Renal cortex interstitium (tissue), 11 donors: Measurements from ENCODE around the gene AFAP1L2. TPM values are rescaled to one million over a fixed set of nuclear protein-coding genes. Genes with fewer than 3 reads are reported as not detected.

Experiments used
- DNase-seq, 11 donors: peaks; one replicate each; pipeline ENCODE4 v3.0.0-alpha.2; 2013; ENCODE audit warnings: low read depth in 9 of 11, low spot score in 4 of 11; ENCODE audit errors: extremely low read depth in 1 of 11
- polyA plus RNA-seq, 3 donors: library from polyadenylated mRNA; unstranded; fragments of 120-200 nt; gene quantifications; one replicate each; pipeline ENCODE4 v1.2.1, GENCODE V29; 2013; ENCODE audit not compliant: insufficient read length in 3 of 3

The AFAP1L2 gene
- polyA plus RNA-seq, 3 donors = 33.0 to 41.6 (median 36.6) TPM

DNA sequence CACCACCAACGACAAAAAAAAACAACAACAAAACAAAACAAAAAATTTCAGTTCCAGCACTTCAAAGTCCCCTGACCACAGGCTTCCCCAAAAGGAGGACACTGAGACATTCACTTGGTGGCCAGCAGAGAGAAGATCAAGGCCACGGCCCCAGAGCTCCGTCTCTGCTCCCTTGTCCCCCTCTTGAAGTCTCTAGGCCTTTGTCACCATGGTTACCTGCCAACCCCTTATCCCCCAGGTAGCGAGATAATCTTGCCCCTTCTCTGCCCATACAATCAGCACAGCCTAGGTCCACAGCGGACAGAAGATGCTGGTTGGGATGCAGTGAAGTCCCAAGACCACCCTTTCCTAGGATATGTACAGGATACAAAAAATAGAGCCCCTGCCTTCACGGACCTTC lies 30.7 kb downstream of the AFAP1L2 start:
- no peak for DNase-seq

- no peak for DNase-seq
Measured at GRCh38 chr10:114372995-114373394, 31.3 kb downstream of the AFAP1L2 start.

DNA sequence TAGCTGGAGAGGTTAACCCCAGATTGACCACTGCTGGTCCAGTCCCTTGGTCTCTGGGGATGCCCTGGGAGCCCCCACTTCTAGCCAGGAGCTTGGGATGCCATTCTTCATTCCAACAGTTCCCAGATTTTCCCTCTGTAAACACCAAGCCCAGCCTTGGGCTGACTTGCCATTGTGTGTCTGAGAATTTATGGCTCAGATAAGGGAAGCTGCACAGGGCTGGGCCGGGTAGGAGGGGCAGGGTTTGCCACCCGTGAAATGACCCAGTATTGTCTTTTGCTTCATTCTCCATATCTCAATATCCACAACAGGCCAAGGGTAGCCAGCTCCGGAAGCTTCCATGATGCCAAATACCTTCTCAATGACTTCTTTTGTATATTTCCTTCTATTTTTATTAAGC lies 32.1 kb downstream of the AFAP1L2 start:
- DNase-seq = no peak

DNA sequence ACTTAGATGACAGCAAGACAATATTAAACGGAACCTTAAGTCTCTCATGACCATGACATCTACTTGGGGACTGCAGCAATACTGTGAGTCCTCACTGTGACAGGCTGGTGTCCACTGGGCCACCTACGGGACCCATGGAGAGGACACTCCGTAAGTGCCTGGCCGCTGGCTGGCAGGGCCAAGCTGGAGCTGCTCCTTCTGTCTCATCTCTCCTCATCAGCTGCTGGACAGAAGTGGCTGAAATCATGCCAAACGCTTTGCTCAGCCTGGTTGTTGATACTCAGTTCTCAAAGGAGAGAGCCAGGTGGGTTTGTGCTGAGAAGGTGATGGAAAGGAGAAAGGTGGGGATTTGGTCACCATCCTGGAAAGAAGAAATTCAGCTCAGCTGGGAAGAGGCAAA lies 33.3 kb downstream of the AFAP1L2 start:
- no peak for DNase-seq

- no peak for DNase-seq
Measured at GRCh38 chr10:114370199-114370598, 34.1 kb downstream of the AFAP1L2 start.

- no peak for DNase-seq
Measured at GRCh38 chr10:114368057-114368391, 36.3 kb downstream of the AFAP1L2 start.

GRCh38 chr10:114367351-114368056 lies 36.8 kb downstream of the AFAP1L2 start:
- DNase-seq = peak in 7 of 11 donors; percentile 64 to 87 (median 78)

DNA sequence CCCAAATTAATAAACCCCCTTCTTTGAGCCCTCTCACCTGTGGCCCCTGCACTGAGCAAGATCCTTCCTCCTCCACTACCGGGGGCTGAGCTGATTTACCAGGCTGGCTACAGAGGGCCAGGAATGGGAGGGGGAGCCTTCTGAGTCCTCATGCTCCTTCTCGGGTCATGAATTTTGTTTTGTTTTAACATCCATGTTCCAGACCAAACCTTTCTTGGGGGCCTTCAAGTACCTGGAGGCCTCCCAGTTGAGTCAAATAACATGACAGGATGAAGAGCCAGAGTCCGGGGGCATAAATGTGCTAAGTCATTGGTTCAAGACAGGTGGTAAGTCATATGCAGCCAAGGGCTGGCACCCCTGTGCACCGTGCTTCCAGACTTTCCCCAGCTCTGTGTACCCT lies 39.6 kb downstream of the AFAP1L2 start:
- no peak for DNase-seq

- DNase-seq = no peak
Measured at GRCh38 chr10:114363745-114364454, 40.4 kb downstream of the AFAP1L2 start.

DNA sequence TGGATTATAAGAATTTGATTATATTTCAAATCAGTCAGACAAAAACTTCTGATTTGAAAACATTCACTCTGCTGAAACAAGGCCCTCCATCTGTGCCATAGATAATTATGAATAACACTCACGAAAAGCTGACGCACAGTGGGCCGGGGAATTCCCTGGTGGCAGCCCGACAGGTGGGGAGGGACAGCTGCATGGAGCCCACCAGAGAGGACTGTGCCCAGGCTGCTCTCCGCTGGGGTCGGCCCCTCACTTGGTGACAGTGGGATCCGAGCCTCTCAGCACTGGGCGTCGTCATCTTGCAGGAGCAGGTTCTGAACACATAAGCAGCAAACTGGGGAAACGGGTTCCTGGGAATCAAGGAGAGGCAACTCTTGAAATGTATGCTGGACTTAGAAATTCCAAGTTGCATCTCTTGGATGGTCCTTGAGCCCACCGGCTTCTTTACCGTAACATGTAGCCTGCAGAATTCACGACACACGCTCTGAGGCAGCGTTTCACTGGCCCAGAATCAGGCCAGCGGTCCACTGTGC lies 41.4 kb downstream of the AFAP1L2 start:
- no peak for DNase-seq

DNA sequence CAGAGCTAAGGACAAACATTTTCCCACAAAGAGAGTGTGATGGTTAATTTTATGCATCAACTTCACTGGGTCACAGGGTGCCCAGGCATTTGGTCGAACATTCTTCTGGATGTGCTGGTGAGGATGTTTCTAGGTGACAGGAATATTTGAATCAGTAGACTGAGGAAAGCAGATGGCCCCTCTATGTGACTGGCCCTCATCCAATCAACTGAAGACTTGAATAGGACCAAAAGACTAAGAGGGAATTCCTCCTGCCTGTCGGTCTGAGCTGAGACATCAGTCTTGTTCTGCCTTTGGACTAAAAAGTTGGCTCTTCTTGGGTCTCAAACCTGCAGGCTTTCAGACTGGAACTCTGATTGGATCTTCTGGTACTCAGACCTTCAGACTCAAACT lies 44.4 kb downstream of the AFAP1L2 start:
- DNase-seq = no peak

- DNase-seq = no peak
Measured at GRCh38 chr10:114359041-114359952, 45.0 kb downstream of the AFAP1L2 start.

DNA sequence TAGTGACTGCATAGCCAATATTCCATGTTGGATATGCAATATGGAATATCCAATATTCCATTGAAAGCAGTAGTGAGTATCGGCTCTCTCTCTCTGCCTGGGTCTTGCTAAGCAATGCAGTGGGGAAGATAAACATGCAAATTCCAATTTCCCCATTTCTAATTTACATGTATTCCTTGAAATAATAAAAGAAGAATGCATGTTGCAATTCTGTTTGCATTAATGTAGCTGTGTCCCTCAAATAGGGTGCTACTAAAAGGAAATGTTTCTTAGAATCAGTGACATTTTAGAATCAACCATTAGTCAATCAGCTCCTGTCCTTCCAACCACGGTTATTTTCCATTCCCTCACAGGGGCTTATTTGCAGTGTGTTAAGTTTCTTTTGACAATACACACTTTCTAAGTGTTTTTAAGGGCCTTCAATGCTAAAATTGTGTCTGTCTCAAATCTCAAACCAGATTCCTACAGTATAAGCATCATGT lies 46.7 kb downstream of the AFAP1L2 start:
- DNase-seq = no peak

DNA sequence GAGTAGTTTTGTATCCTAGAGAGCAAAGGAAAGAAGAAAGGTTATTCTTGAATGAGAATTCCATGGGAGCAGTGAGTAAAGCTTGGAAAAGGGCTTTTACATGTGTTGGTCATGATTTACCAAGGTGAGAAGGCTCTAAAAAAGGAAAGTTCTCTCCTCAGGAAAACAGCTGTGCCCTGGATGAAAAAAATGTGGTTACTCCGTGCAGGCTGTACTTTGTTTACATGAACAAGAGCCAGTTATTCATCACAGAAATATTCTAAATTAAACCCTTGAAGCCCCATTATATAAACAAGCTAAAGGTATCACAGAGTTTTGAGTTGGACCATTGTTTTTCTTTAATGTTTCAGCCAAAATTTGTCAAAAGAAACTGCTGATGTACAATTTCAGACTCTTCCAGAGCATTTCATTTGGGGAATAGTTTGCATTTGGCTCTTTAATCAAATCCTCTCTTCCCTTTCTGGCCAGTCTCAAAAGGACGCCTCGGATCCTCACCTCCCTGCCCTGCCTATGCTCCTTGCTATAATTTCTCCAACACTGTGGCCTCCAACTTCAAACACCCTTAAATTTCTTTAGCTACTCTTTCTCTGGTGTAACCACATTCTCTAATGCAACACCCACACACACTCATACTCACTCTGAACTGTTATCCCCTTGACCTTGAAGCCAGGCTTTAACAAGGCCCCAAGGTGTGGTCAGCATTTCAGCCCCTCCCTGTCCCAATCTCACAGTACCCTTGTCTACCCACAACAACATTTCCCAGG lies 47.4 kb downstream of the AFAP1L2 start:
- no peak for DNase-seq

- no peak for DNase-seq
Measured at GRCh38 chr10:114356126-114356525, 48.2 kb downstream of the AFAP1L2 start.

DNA sequence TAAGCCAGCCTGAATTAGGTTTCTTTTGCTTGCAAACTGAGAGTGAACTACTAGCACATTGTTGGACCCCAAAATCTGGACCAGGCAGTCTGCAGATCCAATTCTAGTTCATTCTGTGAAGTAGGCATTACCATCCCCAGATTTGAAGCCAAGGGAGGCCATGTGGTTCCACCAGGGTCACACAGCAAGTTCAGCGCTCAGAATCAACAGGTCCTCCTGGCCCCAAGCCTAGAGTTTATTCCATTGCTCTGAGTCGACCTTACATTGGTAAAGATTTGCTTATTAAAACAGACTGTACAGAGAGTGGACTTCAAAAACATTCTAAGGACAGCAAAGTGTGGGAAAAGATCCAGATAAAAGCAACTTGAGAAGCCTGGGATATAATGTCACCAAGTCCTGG lies 50.9 kb downstream of the AFAP1L2 start:
- no peak for DNase-seq

DNA sequence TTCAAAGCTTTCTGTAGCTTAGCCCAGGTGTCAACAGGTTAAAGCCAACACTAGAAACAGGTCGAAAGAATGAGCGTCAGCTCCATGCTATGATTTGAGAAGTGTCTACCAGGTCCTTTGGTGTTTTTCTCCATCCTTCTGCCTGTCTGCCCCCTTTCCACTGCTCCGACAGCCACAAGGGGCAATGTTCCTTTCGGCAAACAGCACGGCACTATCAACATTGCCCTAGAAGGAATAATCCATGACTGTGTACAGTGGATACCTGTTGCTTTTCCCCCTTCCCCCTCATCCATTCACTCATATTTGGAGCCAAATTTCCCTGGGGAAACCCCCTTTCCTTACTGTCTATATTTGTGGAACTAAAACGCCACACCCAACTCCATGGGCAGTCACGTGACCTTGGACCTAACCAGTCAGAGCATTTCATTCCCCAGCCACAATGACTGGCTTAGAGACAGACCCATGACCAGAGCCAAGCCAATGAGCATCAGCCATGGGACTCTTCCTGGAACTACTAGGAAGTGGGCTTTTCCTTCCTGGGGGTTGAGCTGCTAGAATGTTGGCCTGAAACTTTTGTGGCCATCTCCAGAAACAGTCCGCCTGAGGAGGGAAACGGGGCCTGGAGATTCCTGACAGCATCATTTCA lies 51.5 kb downstream of the AFAP1L2 start:
- DNase-seq = no peak

- DNase-seq = no peak
Measured at GRCh38 chr10:114350751-114351150, 53.6 kb downstream of the AFAP1L2 start.
